Muscle of arm (tissue), 12 donors: ENCODE data around the gene DLGAP1. TPM values are rescaled to one million over a fixed set of nuclear protein-coding genes. Genes with fewer than 3 reads are reported as not detected.
"Not testable (repeated sequence)": the region's sequence is repeated elsewhere in the genome, so short reads cannot be mapped to it uniquely, and the experiment has no call there.

Experiments used
- DNase-seq: peaks from one replicate; pipeline ENCODE4 v3.0.0-alpha.2; 2013
- polyA plus RNA-seq, 12 donors: library from polyadenylated mRNA; unstranded; fragments of 120-200 nt; gene quantifications; one replicate each; pipeline ENCODE4 v1.2.1, GENCODE V29; 2013; ENCODE audit not compliant: insufficient read length in 12 of 12

DLGAP1 gene
- polyA plus RNA-seq, 12 donors: 1.4 to 3.5 (median 2.5) TPM; not detected in 2

GRCh38 chr18:3472681-3473544 lies 982.2 kb downstream of the DLGAP1 start:
- DNase-seq: no peak

GRCh38 chr18:3472121-3472520 lies 983.0 kb downstream of the DLGAP1 start:
- not testable (repeated sequence) for DNase-seq

GRCh38 chr18:3471141-3471648 lies 983.9 kb downstream of the DLGAP1 start:
- DNase-seq: no peak

GRCh38 chr18:3468833-3469232 lies 986.3 kb downstream of the DLGAP1 start:
- DNase-seq: no peak

GRCh38 chr18:3468066-3468705 lies 986.9 kb downstream of the DLGAP1 start:
- no peak for DNase-seq

- no peak for DNase-seq
Measured at GRCh38 chr18:3466872-3467271, 988.2 kb downstream of the DLGAP1 start.

- peak; percentile 41 for DNase-seq
Measured at GRCh38 chr18:3466045-3466444, 989.1 kb downstream of the DLGAP1 start.

GRCh38 chr18:3463051-3463450 lies 992.1 kb downstream of the DLGAP1 start:
- DNase-seq: no peak

GRCh38 chr18:3461704-3462103 lies 993.4 kb downstream of the DLGAP1 start:
- DNase-seq: no peak

GRCh38 chr18:3460823-3461398 lies 994.2 kb downstream of the DLGAP1 start:
- DNase-seq: no peak

GRCh38 chr18:3458952-3459853 lies 995.9 kb downstream of the DLGAP1 start:
- no peak for DNase-seq

- no peak for DNase-seq
Measured at GRCh38 chr18:3458378-3458777, 996.7 kb downstream of the DLGAP1 start.

- DNase-seq: no peak
Measured at GRCh38 chr18:3457261-3457724, 997.8 kb downstream of the DLGAP1 start.

- no peak for DNase-seq
Measured at GRCh38 chr18:3456686-3457069, 998.4 kb downstream of the DLGAP1 start.

- no peak for DNase-seq
Measured at GRCh38 chr18:3455907-3456685, 999.0 kb downstream of the DLGAP1 start.

- no peak for DNase-seq
Measured at GRCh38 chr18:3455090-3455635, 999.9 kb downstream of the DLGAP1 start.

- peak; percentile 51 for DNase-seq
Measured at GRCh38 chr18:3454365-3455089, 1000.6 kb downstream of the DLGAP1 start.

- DNase-seq: peak; percentile 83
Measured at GRCh38 chr18:3453540-3454364, 1001.4 kb downstream of the DLGAP1 start.
